OCI-M2 (cell line): Measurements from ENCODE around the gene SYT2.
"Not testable (repeated sequence)": the region's sequence is repeated elsewhere in the genome, so short reads cannot be mapped to it uniquely, and the experiment has no call there.

Source experiments
- DNase-seq: peaks from one replicate; lab custom pipeline; 2025; ENCODE audit not compliant: unreplicated experiment; lab: John Stamatoyannopoulos, UW

SYT2 gene

GRCh38 chr1:202644219-202645096 lies 65.8 kb downstream of the SYT2 start:
- DNase-seq, result no peak

- no peak for DNase-seq
These were observed 66.6 kb downstream of the SYT2 start for GRCh38 chr1:202643397-202644218.

GRCh38 chr1:202642619-202643291 lies 67.5 kb downstream of the SYT2 start:
- no peak for DNase-seq

- DNase-seq, result no peak
These were observed 68.0 kb downstream of the SYT2 start for GRCh38 chr1:202642212-202642611.

GRCh38 chr1:202639500-202639899 lies 70.8 kb downstream of the SYT2 start:
- DNase-seq, result no peak

- DNase-seq, result not testable (repeated sequence)
These were observed 71.5 kb downstream of the SYT2 start for GRCh38 chr1:202638701-202639305.

GRCh38 chr1:202638019-202638700 lies 72.1 kb downstream of the SYT2 start:
- no peak for DNase-seq

- not testable (repeated sequence) for DNase-seq
These were observed 72.8 kb downstream of the SYT2 start for GRCh38 chr1:202637321-202638018.

- DNase-seq, result not testable (repeated sequence)
These were observed 74.1 kb downstream of the SYT2 start for GRCh38 chr1:202636171-202636570.

GRCh38 chr1:202632241-202632640 lies 78.0 kb downstream of the SYT2 start:
- DNase-seq, result no peak

- DNase-seq, result no peak
These were observed 79.0 kb downstream of the SYT2 start for GRCh38 chr1:202631076-202631923.

GRCh38 chr1:202630541-202630940 lies 79.7 kb downstream of the SYT2 start:
- DNase-seq, result no peak

- DNase-seq, result not testable (repeated sequence)
These were observed 80.2 kb downstream of the SYT2 start for GRCh38 chr1:202630096-202630495.

- not testable (repeated sequence) for DNase-seq
These were observed 80.9 kb downstream of the SYT2 start for GRCh38 chr1:202629257-202629811.

GRCh38 chr1:202628646-202629215 lies 81.5 kb downstream of the SYT2 start:
- no peak for DNase-seq

- no peak for DNase-seq
These were observed 82.3 kb downstream of the SYT2 start for GRCh38 chr1:202627841-202628565.

GRCh38 chr1:202627036-202627435 lies 83.2 kb downstream of the SYT2 start:
- not testable (repeated sequence) for DNase-seq
